ENCODE results near the gene TMEM202.
"Not testable (repeated sequence)": the region's sequence is repeated elsewhere in the genome, so short reads cannot be mapped to it uniquely, and the experiment has no call there.

The TMEM202 gene

GRCh38 chr15:72415304-72415703, 17.2 kb downstream of the TMEM202 start:
- H3K27me3 ChIP-seq (ENCODE audit: insufficient read depth, poor library complexity, severe bottlenecking): no peaks in the 10 kb centered on the region
- H3K4me3 ChIP-seq (replicated peaks; ENCODE audit: insufficient read depth, low read length): no peak overlapping the region
- no peak for DNase-seq (ENCODE audit: low read depth in 1 of 2, low spot score in 1 of 2)
- H3K27ac ChIP-seq (replicated peaks): no peak overlapping the region
- TF ChIP-seq GABPA (IDR thresholded peaks at IDR 0.05; ENCODE audit: low read depth) (no peak), CTCF (IDR thresholded peaks at IDR 0.05; ENCODE audit: insufficient read depth, low read length) (no peak), REST (IDR thresholded peaks at IDR 0.05; ENCODE audit: insufficient replicate concordance, low read depth) (no peak), POLR2AphosphoS5 (IDR thresholded peaks at IDR 0.05; ENCODE audit: low read depth) (no peak), SPI1 (IDR thresholded peaks at IDR 0.05; ENCODE audit: borderline replicate concordance, low read depth) (no peak)

GRCh38 chr15:72419768-72420167, 21.7 kb downstream of the TMEM202 start:
- not testable (repeated sequence) for H3K27ac ChIP-seq (replicated peaks); H3K27me3 ChIP-seq (ENCODE audit: insufficient read depth, poor library complexity, severe bottlenecking); DNase-seq (ENCODE audit: low read depth in 1 of 2, low spot score in 1 of 2); H3K4me3 ChIP-seq (replicated peaks; ENCODE audit: insufficient read depth, low read length)

GRCh38 chr15:72420576-72420975, 22.5 kb downstream of the TMEM202 start:
- TF ChIP-seq POLR2AphosphoS5 (IDR thresholded peaks at IDR 0.05; ENCODE audit: low read depth): no peak
- TF ChIP-seq SPI1 (IDR thresholded peaks at IDR 0.05; ENCODE audit: borderline replicate concordance, low read depth): peak; percentile 85
- no peaks in the 10 kb centered on the region for H3K27me3 ChIP-seq (ENCODE audit: insufficient read depth, poor library complexity, severe bottlenecking)
- H3K27ac ChIP-seq (replicated peaks): no peak overlapping the region; the same call in 1 of the 2 replicates
- H3K4me3 ChIP-seq (replicated peaks; ENCODE audit: insufficient read depth, low read length): no peak overlapping the region
- DNase-seq (ENCODE audit: low read depth in 1 of 2, low spot score in 1 of 2): peak in 1 of 2 experiments; percentile 36

- no peak overlapping the region for H3K27ac ChIP-seq (replicated peaks)
- H3K4me3 ChIP-seq (replicated peaks; ENCODE audit: insufficient read depth, low read length): no peak overlapping the region
- no peaks in the 10 kb centered on the region for H3K27me3 ChIP-seq (ENCODE audit: insufficient read depth, poor library complexity, severe bottlenecking)
- no peak for DNase-seq (ENCODE audit: low read depth in 1 of 2, low spot score in 1 of 2)
- no peak for TF ChIP-seq SPI1 (IDR thresholded peaks at IDR 0.05; ENCODE audit: borderline replicate concordance, low read depth)
- no peak for TF ChIP-seq CTCF (IDR thresholded peaks at IDR 0.05; ENCODE audit: insufficient read depth, low read length)
- TF ChIP-seq GABPA (IDR thresholded peaks at IDR 0.05; ENCODE audit: low read depth): no peak
- no peak for TF ChIP-seq POLR2AphosphoS5 (IDR thresholded peaks at IDR 0.05; ENCODE audit: low read depth)
- no peak for TF ChIP-seq REST (IDR thresholded peaks at IDR 0.05; ENCODE audit: insufficient replicate concordance, low read depth)
Measured at GRCh38 chr15:72421484-72421883, 23.4 kb downstream of the TMEM202 start.

GRCh38 chr15:72423256-72423655, 25.2 kb downstream of the TMEM202 start:
- no peak overlapping the region for H3K27ac ChIP-seq (replicated peaks)
- DNase-seq (ENCODE audit: low read depth in 1 of 2, low spot score in 1 of 2): no peak
- no peak for TF ChIP-seq SPI1 (IDR thresholded peaks at IDR 0.05; ENCODE audit: borderline replicate concordance, low read depth)
- no peak for TF ChIP-seq POLR2AphosphoS5 (IDR thresholded peaks at IDR 0.05; ENCODE audit: low read depth)
- TF ChIP-seq REST (IDR thresholded peaks at IDR 0.05; ENCODE audit: insufficient replicate concordance, low read depth): no peak
- TF ChIP-seq CTCF (IDR thresholded peaks at IDR 0.05; ENCODE audit: insufficient read depth, low read length): no peak
- TF ChIP-seq GABPA (IDR thresholded peaks at IDR 0.05; ENCODE audit: low read depth): no peak
- no peaks in the 10 kb centered on the region for H3K27me3 ChIP-seq (ENCODE audit: insufficient read depth, poor library complexity, severe bottlenecking)
- no peak overlapping the region for H3K4me3 ChIP-seq (replicated peaks; ENCODE audit: insufficient read depth, low read length)
